Tibial nerve (tissue), 4 donors: ENCODE measurements around the gene CWC25. TPM values are rescaled to one million over a fixed set of nuclear protein-coding genes. Genes with fewer than 3 reads are reported as not detected.
"Not testable (repeated sequence)": the region's sequence is repeated elsewhere in the genome, so short reads cannot be mapped to it uniquely, and the experiment has no call there.

Source experiments
- DNase-seq, 2 donors: peaks; one replicate each; pipeline ENCODE4 v3.0.0-alpha.2; 2019; ENCODE audit warnings: low spot score in 2 of 2
- H3K27ac ChIP-seq, 4 donors: fragments of 200-600 bp; sonication (generic) in 3 of 4; one replicate each; pipeline ENCODE4 v1.5.1; 2017 to 2019; ENCODE audit warnings: mild to moderate bottlenecking in 1 of 4
- H3K27me3 ChIP-seq, 2 donors: fragments of 200-600 bp; sonication (generic) in 1 of 2; one replicate each; pipeline versions ENCODE4 v1.5.1 to v1.6.0; 2017 to 2019
- H3K36me3 ChIP-seq, 3 donors: fragments of 200-600 bp; sonication (generic); one replicate each; pipeline ENCODE4 v1.5.1; 2018 to 2019
- H3K4me1 ChIP-seq, 4 donors: fragments of 200-600 bp; sonication (generic) in 3 of 4; one replicate each; pipeline ENCODE4 v1.5.1; 2017 to 2019
- H3K4me3 ChIP-seq, 4 donors: fragments of 200-600 bp; sonication (generic) in 3 of 4; one replicate each; pipeline ENCODE4 v1.5.1; 2017 to 2019; ENCODE audit warnings: mild to moderate bottlenecking in 1 of 4, moderate library complexity in 1 of 4
- H3K9me3 ChIP-seq, 4 donors: fragments of 200-600 bp; sonication (generic) in 3 of 4; one replicate each; pipeline ENCODE4 v1.5.1; 2017 to 2019
- EP300 ChIP-seq, 2 donors: sonication (generic); formaldehyde crosslinking; IDR thresholded peaks; one replicate each; pipeline ENCODE4 v1.6.1; 2017; ENCODE audit warnings: antibody characterized with exemption in 2 of 2, mild to moderate bottlenecking in 1 of 2
- POLR2A ChIP-seq, 2 donors: fragments of 450-650 bp; IDR thresholded peaks; one replicate each; pipeline ENCODE4 v1.6.1; 2017; ENCODE audit warnings: antibody characterized with exemption in 2 of 2, mild to moderate bottlenecking in 2 of 2, moderate library complexity in 2 of 2
- WGBS, 2 donors: methylation state at CpG; one replicate each; pipeline ENCODE4 v1.1.5; 2018; 5-methylcytosine and 5-hydroxymethylcytosine counted together
- total RNA-seq, 4 donors: library from RNA; depleted of rRNA; stranded (reverse); fragments of >200 nt; gene quantifications; one replicate each; pipeline ENCODE4 v1.1.0, GENCODE V29; 2016
- TF ChIP-seq, protein P1 (sequence below), 5 experiments: fragments of 200-600 bp in 3 of 5; fragments of 450-650 bp in 2 of 5; sonication (generic) in 3 of 5; IDR thresholded peaks; one replicate each; pipeline ENCODE4 v1.5.1; 2016 to 2019; ENCODE audit warnings: antibody characterized with exemption in 5 of 5, mild to moderate bottlenecking in 3 of 5, moderate library complexity in 2 of 5

The CWC25 gene
- total RNA-seq, 4 donors from 2014 or later: 19.0 to 43.3 (median 24.9) TPM

DNA sequence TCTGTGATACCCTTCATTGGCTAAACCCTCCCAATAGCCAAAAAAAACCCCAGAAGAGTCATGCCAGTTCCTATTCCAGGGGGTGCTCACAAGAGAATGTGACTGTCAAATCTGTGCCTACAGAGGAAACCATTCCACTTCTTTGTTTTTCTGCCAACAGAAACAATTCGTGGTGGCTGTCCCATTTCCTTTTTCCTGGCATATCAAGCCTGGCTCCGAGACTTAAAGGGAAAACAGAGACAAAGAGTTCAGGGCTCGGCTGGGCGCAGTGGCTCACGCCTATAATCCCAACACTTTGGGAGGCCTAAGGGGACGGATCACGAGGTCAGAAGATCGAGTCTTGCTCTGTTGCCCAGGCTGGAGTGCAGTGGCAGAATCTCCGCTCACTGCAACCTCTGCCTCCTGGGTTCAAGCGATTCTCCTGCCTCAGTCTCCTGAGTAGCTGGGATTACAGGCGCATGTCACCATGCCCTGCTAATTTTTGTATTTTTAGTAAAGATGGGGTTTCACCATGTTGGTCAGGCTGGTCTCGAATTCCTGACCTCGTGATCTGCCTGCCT, 34.9 kb downstream of the CWC25 start:
- H3K27ac ChIP-seq, H3K27me3 ChIP-seq, DNase-seq, H3K4me3 ChIP-seq, H3K9me3 ChIP-seq: not testable (repeated sequence)
- H3K4me1 ChIP-seq: peaks cover 0 to 39% (median 0%) of the 10 kb centered on the region in 4 donors
- peaks cover 4 to 28% (median 8%) of the 10 kb centered on the region in 3 donors for H3K36me3 ChIP-seq
- TF ChIP-seq EP300 (IDR thresholded peaks at IDR 0.05): peak in 1 of 2 donors; percentile 15
- 63 to 69% methylated on average over 13 of the region's 13 CpGs for WGBS, 2 donors

GRCh38 chr17:38789185-38789584, 35.9 kb downstream of the CWC25 start:
- Histone ChIP-seq H3K27me3 (no peaks in the 10 kb centered on the region), H3K4me1 (peaks cover 0 to 38% (median 0%) of the 10 kb centered on the region in 4 donors), H3K9me3 (no peaks in the 10 kb centered on the region), H3K27ac (no peak overlapping the region), H3K36me3 (peaks cover 4 to 38% (median 13%) of the 10 kb centered on the region in 3 donors), H3K4me3 (no peak overlapping the region)
- no peak for TF ChIP-seq EP300 (IDR thresholded peaks at IDR 0.05)
- TF ChIP-seq, protein P1, sequence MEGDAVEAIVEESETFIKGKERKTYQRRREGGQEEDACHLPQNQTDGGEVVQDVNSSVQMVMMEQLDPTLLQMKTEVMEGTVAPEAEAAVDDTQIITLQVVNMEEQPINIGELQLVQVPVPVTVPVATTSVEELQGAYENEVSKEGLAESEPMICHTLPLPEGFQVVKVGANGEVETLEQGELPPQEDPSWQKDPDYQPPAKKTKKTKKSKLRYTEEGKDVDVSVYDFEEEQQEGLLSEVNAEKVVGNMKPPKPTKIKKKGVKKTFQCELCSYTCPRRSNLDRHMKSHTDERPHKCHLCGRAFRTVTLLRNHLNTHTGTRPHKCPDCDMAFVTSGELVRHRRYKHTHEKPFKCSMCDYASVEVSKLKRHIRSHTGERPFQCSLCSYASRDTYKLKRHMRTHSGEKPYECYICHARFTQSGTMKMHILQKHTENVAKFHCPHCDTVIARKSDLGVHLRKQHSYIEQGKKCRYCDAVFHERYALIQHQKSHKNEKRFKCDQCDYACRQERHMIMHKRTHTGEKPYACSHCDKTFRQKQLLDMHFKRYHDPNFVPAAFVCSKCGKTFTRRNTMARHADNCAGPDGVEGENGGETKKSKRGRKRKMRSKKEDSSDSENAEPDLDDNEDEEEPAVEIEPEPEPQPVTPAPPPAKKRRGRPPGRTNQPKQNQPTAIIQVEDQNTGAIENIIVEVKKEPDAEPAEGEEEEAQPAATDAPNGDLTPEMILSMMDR (IDR thresholded peaks at IDR 0.05): no peak
- TF ChIP-seq POLR2A (IDR thresholded peaks at IDR 0.05): no peak
- no peak for DNase-seq
- 0 to 5% methylated on average over 1 of the region's 1 CpG for WGBS, 2 donors

DNA sequence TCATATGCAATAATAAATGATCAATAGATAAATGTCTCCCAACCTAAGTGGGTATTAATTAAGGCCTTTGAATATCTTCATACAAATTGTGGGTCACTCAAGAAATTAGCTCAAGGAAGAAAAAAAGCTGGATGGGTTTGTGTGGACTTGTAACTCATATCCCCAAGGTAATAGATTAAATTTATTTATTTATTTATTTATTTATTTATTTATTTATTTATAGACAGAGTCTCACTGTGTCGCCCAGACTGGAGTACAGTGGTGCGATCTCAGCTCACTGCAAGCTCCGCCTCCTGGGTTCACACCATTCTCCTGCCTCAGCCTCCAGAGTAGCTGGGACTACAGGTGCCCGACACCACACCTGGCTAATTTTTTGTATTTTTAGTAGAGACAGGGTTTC, 37.1 kb downstream of the CWC25 start:
- not testable (repeated sequence) for DNase-seq, H3K4me3 ChIP-seq, H3K27ac ChIP-seq, H3K27me3 ChIP-seq, H3K9me3 ChIP-seq
- H3K4me1 ChIP-seq: peaks cover 0 to 32% (median 0%) of the 10 kb centered on the region in 4 donors
- H3K36me3 ChIP-seq: peaks cover 4 to 50% (median 22%) of the 10 kb centered on the region in 3 donors
- WGBS, 2 donors: 94% methylated on average over 4 of the region's 4 CpGs

DNA sequence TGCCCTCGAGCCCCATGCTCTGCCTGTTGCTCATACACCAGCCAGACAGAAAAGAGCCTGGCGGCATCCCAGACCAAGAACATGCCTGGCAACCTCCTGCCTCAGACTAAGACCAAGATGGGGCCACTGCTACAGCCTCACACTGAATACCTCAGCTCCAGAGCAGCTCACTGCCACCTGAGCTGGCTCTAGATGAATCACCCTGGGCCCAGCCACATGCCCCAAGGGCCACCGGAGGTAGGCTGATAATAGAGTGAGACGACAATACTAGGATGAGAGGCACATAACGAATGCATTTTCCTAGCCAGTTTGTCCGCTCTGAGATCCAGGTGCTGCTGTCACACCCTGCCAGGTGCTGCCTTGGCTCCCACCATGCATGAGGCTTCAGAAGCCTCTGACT, 38.7 kb downstream of the CWC25 start:
- WGBS, 2 donors: 87 to 98% methylated on average over 4 to 6 of the region's 6 CpGs
- Histone ChIP-seq H3K27me3 (no peaks in the 10 kb centered on the region), H3K36me3 (peaks cover 7 to 56% (median 28%) of the 10 kb centered on the region in 3 donors), H3K4me3 (no peak overlapping the region), H3K27ac (no peak overlapping the region), H3K9me3 (no peaks in the 10 kb centered on the region), H3K4me1 (peaks cover 0 to 27% (median 0%) of the 10 kb centered on the region in 4 donors)
- TF ChIP-seq POLR2A (IDR thresholded peaks at IDR 0.05) (no peak), EP300 (IDR thresholded peaks at IDR 0.05) (no peak)
- TF ChIP-seq, protein P1 (IDR thresholded peaks at IDR 0.05): no peak
- DNase-seq: no peak

- no peaks in the 10 kb centered on the region for H3K9me3 ChIP-seq
- 95 to 96% methylated on average over 3 of the region's 3 CpGs for WGBS, 2 donors
- H3K27ac ChIP-seq: no peak overlapping the region
- TF ChIP-seq EP300 (IDR thresholded peaks at IDR 0.05) (no peak), POLR2A (IDR thresholded peaks at IDR 0.05) (no peak)
- TF ChIP-seq, protein P1 (IDR thresholded peaks at IDR 0.05): no peak
- H3K27me3 ChIP-seq: no peaks in the 10 kb centered on the region
- no peak overlapping the region for H3K4me3 ChIP-seq
- peaks cover 0 to under 1% (median 0%) of the 10 kb centered on the region in 4 donors for H3K4me1 ChIP-seq
- DNase-seq: no peak
- H3K36me3 ChIP-seq: peaks cover 10 to 88% (median 56%) of the 10 kb centered on the region in 3 donors
These were observed 41.9 kb downstream of the CWC25 start for GRCh38 chr17:38783227-38783626.

DNA sequence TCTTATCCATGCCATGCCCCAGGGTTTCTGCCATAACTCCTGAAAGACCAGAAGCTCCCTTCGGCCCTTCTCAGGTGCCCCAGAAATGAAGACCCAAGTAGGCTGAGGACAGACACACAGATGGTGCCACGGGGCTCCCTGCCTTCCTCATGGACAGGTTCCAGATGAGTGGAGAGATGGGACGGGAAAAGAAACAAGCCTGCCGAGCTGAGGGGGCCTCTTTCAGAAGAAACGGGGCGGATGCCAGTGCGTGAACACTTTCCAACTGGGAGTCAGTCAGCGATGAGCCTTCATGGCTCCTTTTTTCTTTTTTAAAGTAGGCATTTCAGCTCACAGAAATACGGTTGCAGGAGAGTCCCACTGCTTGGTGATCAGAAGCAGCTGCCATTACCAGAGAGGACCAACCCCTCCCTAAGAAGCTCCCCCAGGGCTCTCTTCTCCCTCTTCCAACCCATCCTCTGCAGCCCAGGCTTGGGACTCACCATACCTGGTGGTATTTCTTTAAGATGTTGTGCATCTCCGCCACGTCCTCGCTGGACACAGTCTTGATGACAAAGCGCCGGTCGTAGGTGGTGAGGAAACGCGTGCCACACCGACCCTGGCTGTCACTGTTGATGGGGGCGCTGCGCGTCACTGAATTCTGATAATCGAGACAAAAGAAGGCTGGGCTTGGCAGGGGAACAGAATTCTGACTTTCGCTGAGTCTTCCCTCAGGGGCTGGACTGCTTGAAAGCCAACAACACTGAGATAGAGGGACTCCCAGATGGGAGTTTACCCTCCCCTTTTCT, 45.0 kb downstream of the CWC25 start:
- Histone ChIP-seq H3K36me3 (peaks cover 10 to 98% (median 61%) of the 10 kb centered on the region in 3 donors), H3K4me3 (no peak overlapping the region), H3K27ac (no peak overlapping the region), H3K27me3 (no peaks in the 10 kb centered on the region), H3K4me1 (no peaks in the 10 kb centered on the region), H3K9me3 (no peaks in the 10 kb centered on the region)
- no peak for TF ChIP-seq EP300 (IDR thresholded peaks at IDR 0.05)
- 85 to 90% methylated on average over 23 of the region's 23 CpGs for WGBS, 2 donors
- no peak for DNase-seq
